SK-N-SH (cell line): ENCODE measurements around the gene CBLB. TPM values are rescaled to one million over a fixed set of nuclear protein-coding genes. Genes with fewer than 3 reads are reported as not detected.

Experiments
- CTCF ChIA-PET: fragments of 300-600, 350-600 bp; formaldehyde crosslinking; extraction: SDS; loops from one replicate; lab custom pipeline; 2021; lab: Yijun Ruan, JAX
- POLR2A ChIA-PET: fragments of 350-600 bp; sonication (Branson Sonifier 250); formaldehyde crosslinking; extraction: SDS; loops from one replicate; lab custom pipeline; 2020; ENCODE audit warnings: antibody characterized with exemption, inconsistent platforms; lab: Yijun Ruan, JAX
- DNase-seq: peaks from one replicate; pipeline ENCODE4 v3.0.0; 2012
- H2AFZ ChIP-seq: fragments of 200-600 bp; sonication (generic); 2 replicates; pipeline ENCODE4 v1.8.1; 2016; ENCODE audit warnings: antibody characterized with exemption, mild to moderate bottlenecking, low read depth
- H3F3A ChIP-seq: fragments of 200-600 bp; sonication (generic); replicated peaks from 2 replicates; pipeline ENCODE3; 2016; ENCODE audit warnings: antibody characterized with exemption, mild to moderate bottlenecking; ENCODE audit not compliant: insufficient read depth
- H3K27ac ChIP-seq, 2 experiments: fragments of 200-500 bp in 1 of 2; fragments of 200-600 bp in 1 of 2; sonication (Bioruptor generic) in 1 of 2; sonication (generic), shearing (Covaris generic) in 1 of 2; 2 replicates each; pipeline versions ENCODE4 v1.5.1 to v1.6.1; 2014 to 2016; ENCODE audit warnings: low read depth in 2 of 2, inconsistent platforms in 1 of 2, low read length in 1 of 2, mild to moderate bottlenecking in 1 of 2, mixed read lengths in 1 of 2
- H3K27me3 ChIP-seq: fragments of 200-600 bp; sonication (generic), shearing (Covaris generic); 2 replicates; pipeline ENCODE4 v1.6.1; 2016; ENCODE audit warnings: mixed run types; ENCODE audit not compliant: insufficient read depth
- H3K36me3 ChIP-seq, 2 experiments: fragments of 200-500 bp in 1 of 2; fragments of 200-600 bp in 1 of 2; sonication (Bioruptor generic) in 1 of 2; sonication (generic) in 1 of 2; replicated peaks in 1 of 2; 2 replicates each; pipeline versions ENCODE3 to v1.5.1; 2014 to 2016; ENCODE audit warnings: low read length in 1 of 2, mild to moderate bottlenecking in 1 of 2; ENCODE audit not compliant: insufficient read depth in 2 of 2, control insufficient read depth in 1 of 2
- H3K4me1 ChIP-seq, 2 experiments: fragments of 200-500 bp in 1 of 2; fragments of 200-600 bp in 1 of 2; sonication (Bioruptor generic) in 1 of 2; sonication (generic), shearing (Covaris generic) in 1 of 2; 2 replicates each; pipeline versions ENCODE4 v1.5.1 to v1.6.1; 2014 to 2016; ENCODE audit warnings: low read depth in 1 of 2, low read length in 1 of 2, mixed run types in 1 of 2; ENCODE audit not compliant: insufficient read depth in 2 of 2, control insufficient read depth in 1 of 2
- H3K4me2 ChIP-seq: fragments of 200-600 bp; sonication (generic), shearing (Covaris generic); 2 replicates; pipeline ENCODE4 v1.6.1; 2017; ENCODE audit warnings: mixed run types
- H3K4me3 ChIP-seq, 2 experiments: fragments of 200-500 bp in 1 of 2; fragments of 200-600 bp in 1 of 2; sonication (Bioruptor generic) in 1 of 2; sonication (generic), shearing (Covaris generic) in 1 of 2; 2 replicates each; pipeline versions ENCODE4 v1.5.1 to v1.8.1; 2014 to 2016; ENCODE audit warnings: low read depth in 2 of 2, inconsistent platforms in 1 of 2, low read length in 1 of 2, mild to moderate bottlenecking in 1 of 2, mixed read lengths in 1 of 2, moderate library complexity in 1 of 2
- H3K79me2 ChIP-seq: fragments of 200-600 bp; sonication (generic); 2 replicates; pipeline ENCODE4 v1.8.1; 2017; ENCODE audit warnings: mild to moderate bottlenecking; ENCODE audit not compliant: insufficient read depth
- H3K9ac ChIP-seq: fragments of 200-600 bp; sonication (generic); 2 replicates; pipeline ENCODE4 v1.6.1; 2017; ENCODE audit warnings: mixed run types
- H3K9me2 ChIP-seq: fragments of 200-600 bp; sonication (generic); 2 replicates; pipeline ENCODE4 v1.6.1; 2017; ENCODE audit warnings: mixed run types
- H3K9me3 ChIP-seq: fragments of 200-600 bp; sonication (generic); 2 replicates; pipeline ENCODE4 v1.6.1; 2017; ENCODE audit warnings: mixed run types, mild to moderate bottlenecking, moderate library complexity
- H4K20me1 ChIP-seq: fragments of 200-600 bp; sonication (generic); 2 replicates; pipeline ENCODE4 v1.6.1; 2017; ENCODE audit warnings: mild to moderate bottlenecking, mixed run types; ENCODE audit not compliant: insufficient read depth
- CHD2 ChIP-seq: fragments of 150-350 bp; IDR thresholded peaks from 2 replicates; pipeline ENCODE4 v1.6.1; 2018; ENCODE audit warnings: low read length; ENCODE audit not compliant: partially characterized antibody
- EP300 ChIP-seq, 2 experiments: IDR thresholded peaks; 2 replicates each; pipeline versions ENCODE4 v1.4.0 to v1.6.1; 2012; ENCODE audit warnings: borderline replicate concordance in 1 of 2, low read depth in 1 of 2, low read length in 1 of 2
- EZH2phosphoT487 ChIP-seq: fragments of 200-600 bp; sonication (generic); IDR thresholded peaks from 2 replicates; pipeline ENCODE4 v1.6.1; 2017; ENCODE audit warnings: low read depth, mixed run types, mild to moderate bottlenecking, antibody characterized with exemption, moderate library complexity, borderline replicate concordance
- FOSL2 ChIP-seq: IDR thresholded peaks from 2 replicates; pipeline ENCODE4 v1.4.0; 2012; ENCODE audit warnings: low read depth, mild to moderate bottlenecking, moderate library complexity, borderline replicate concordance
- FOXJ3 ChIP-seq: sonication (generic); formaldehyde crosslinking; IDR thresholded peaks from 2 replicates; pipeline ENCODE4 v1.5.1; 2020; ENCODE audit warnings: mild to moderate bottlenecking, missing genetic modification reagents
- FOXM1 ChIP-seq: IDR thresholded peaks from 2 replicates; pipeline ENCODE4 v1.4.0; 2012; ENCODE audit warnings: low read depth, mild to moderate bottlenecking
- JUND ChIP-seq: IDR thresholded peaks from 2 replicates; pipeline ENCODE4 v1.4.0; 2012
- NFIC ChIP-seq: IDR thresholded peaks from 2 replicates; pipeline ENCODE4 v1.4.0; 2012; ENCODE audit warnings: borderline replicate concordance
- NRF1 ChIP-seq: IDR thresholded peaks from 2 replicates; pipeline ENCODE4 v1.6.1; 2012; ENCODE audit warnings: low read depth, mild to moderate bottlenecking, low read length
- POLR2AphosphoS5 ChIP-seq: IDR thresholded peaks from 2 replicates; pipeline ENCODE4 v1.6.1; 2012; ENCODE audit warnings: low read depth, low read length
- RAD21 ChIP-seq: IDR thresholded peaks from 2 replicates; pipeline ENCODE4 v1.6.1; 2012; ENCODE audit warnings: mild to moderate bottlenecking, low read length
- RFX5 ChIP-seq: IDR thresholded peaks from 2 replicates; pipeline ENCODE4 v1.6.1; 2012; ENCODE audit warnings: mild to moderate bottlenecking, improper control_type of control experiment, low read length
- RXRA ChIP-seq: IDR thresholded peaks from 2 replicates; pipeline ENCODE4 v1.4.0; 2012; ENCODE audit warnings: low read depth, mild to moderate bottlenecking, borderline replicate concordance
- TCF12 ChIP-seq: IDR thresholded peaks from 2 replicates; pipeline ENCODE4 v1.4.0; 2012
- YY1 ChIP-seq: IDR thresholded peaks from 2 replicates; pipeline ENCODE4 v1.4.0; 2012; ENCODE audit warnings: low read depth, mild to moderate bottlenecking
- WGBS: methylation state at CpG from one replicate; pipeline ENCODE4 v1.1.6; 2017; ENCODE audit warnings: low lambda C conversion rate; 5-methylcytosine and 5-hydroxymethylcytosine counted together
- polyA plus RNA-seq, 3 experiments: library from polyadenylated mRNA; depleted of rRNA; stranded (reverse); fragments of >200 nt; gene quantifications; 2 replicates each; pipeline ENCODE4 v1.2.3, GENCODE V29; 2012
- TF ChIP-seq, protein P1 (sequence below): IDR thresholded peaks from 2 replicates; pipeline ENCODE4 v1.4.0; 2012; ENCODE audit warnings: low read depth, borderline replicate concordance

Gene CBLB
- polyA plus RNA-seq, 1 of the 3 experiments (the other 2 are of a cell fraction): 4.4 TPM

DNA sequence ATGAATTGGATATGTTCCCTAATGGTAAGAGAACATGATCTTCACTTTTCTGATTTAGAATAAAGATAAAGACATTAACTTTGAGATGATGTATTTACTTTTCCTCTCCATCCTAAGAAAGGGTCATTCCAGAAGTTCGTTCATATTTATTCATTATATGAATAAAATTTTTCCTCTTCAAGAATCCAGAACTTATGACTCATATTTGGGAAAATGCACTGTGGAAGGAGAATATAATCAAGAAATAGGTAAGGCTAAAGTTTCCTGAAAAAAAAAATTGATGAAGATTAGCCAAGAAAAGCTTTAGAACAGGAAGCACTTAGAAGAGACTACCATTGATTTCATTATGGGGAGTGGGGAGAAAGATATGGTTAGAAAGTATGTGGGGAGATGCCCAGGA lies 36.5 kb upstream of the CBLB start (continued):
- TF ChIP-seq YY1: no peak
- TF ChIP-seq NRF1: no peak
- TF ChIP-seq POLR2AphosphoS5: no peak
- TF ChIP-seq, protein P1, sequence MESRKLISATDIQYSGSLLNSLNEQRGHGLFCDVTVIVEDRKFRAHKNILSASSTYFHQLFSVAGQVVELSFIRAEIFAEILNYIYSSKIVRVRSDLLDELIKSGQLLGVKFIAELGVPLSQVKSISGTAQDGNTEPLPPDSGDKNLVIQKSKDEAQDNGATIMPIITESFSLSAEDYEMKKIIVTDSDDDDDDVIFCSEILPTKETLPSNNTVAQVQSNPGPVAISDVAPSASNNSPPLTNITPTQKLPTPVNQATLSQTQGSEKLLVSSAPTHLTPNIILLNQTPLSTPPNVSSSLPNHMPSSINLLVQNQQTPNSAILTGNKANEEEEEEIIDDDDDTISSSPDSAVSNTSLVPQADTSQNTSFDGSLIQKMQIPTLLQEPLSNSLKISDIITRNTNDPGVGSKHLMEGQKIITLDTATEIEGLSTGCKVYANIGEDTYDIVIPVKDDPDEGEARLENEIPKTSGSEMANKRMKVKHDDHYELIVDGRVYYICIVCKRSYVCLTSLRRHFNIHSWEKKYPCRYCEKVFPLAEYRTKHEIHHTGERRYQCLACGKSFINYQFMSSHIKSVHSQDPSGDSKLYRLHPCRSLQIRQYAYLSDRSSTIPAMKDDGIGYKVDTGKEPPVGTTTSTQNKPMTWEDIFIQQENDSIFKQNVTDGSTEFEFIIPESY: no peak
- no peak for TF ChIP-seq FOXM1
- no peak for TF ChIP-seq RFX5
- TF ChIP-seq FOSL2: peak; percentile 52; the same call in 1 of the 2 replicates
- TF ChIP-seq RAD21: no peak

- peaks cover 34% of the 10 kb centered on the region for H3F3A ChIP-seq
- ChIA-PET CTCF (no interaction called here), POLR2A (no interaction called here)
- H3K9me2 ChIP-seq: no peaks in the 10 kb centered on the region
- H2AFZ ChIP-seq: no peak overlapping the region
- no peaks in the 10 kb centered on the region for H3K9me3 ChIP-seq
- H3K4me3 ChIP-seq: no peak overlapping the region
- H3K27me3 ChIP-seq: no peaks in the 10 kb centered on the region
- peak overlapping the region; percentile 14; the same call in 1 of the 2 replicates for H3K4me2 ChIP-seq
- H3K79me2 ChIP-seq: no peaks in the 10 kb centered on the region
- DNase-seq: no peak
- no peak for TF ChIP-seq POLR2AphosphoS5
- TF ChIP-seq CHD2: no peak
- TF ChIP-seq TCF12: peak; percentile 46
- no peak; a peak in 1 of 4 replicates for TF ChIP-seq EP300 (IDR thresholded peaks at IDR 0.05; ENCODE audit: borderline replicate concordance in 1 of 2, low read depth in 1 of 2, low read length in 1 of 2)
- peak; percentile 76 for TF ChIP-seq NFIC
- no peak for TF ChIP-seq FOXJ3 (CRISPR knock-in tag)
- peak; percentile 23; the same call in 1 of the 2 replicates for TF ChIP-seq JUND
- H3K9ac ChIP-seq: no peak overlapping the region
- WGBS: 48% methylated on average over 5 of the region's 5 CpGs
- H4K20me1 ChIP-seq: no peaks in the 10 kb centered on the region
- no peaks in the 10 kb centered on the region for H3K36me3 ChIP-seq
- H3K27ac ChIP-seq: peak overlapping the region in 1 of 2 experiments; percentile 74; a peak in 3 of 4 replicates
- peaks cover 0 to 10% of the 10 kb centered on the region in 2 experiments; a peak in 1 of 4 replicates for H3K4me1 ChIP-seq
These were observed 36.0 kb upstream of the CBLB start for GRCh38 chr3:105904678-105905284.

DNA sequence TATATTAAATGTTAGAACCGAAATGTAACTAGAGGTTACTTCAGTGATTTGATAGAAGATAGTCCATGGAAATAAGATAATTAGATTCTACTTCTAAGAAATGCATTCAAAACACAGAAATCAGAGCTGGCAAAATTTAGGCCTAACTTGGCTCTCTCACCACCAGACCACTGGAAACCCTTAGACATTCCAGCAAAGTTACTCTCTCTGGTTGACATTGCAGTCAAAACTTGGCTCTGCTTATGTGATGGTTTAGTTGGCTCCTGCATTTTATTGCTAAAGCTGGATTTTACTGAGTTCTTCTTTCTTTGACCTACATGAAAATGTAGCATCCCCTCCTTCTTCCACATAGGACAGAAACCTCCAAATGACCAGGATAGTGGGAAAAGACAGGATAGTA lies 35.4 kb upstream of the CBLB start:
- no peaks in the 10 kb centered on the region for H3K9me2 ChIP-seq
- no peak for DNase-seq
- H3K9ac ChIP-seq: no peak overlapping the region
- TF ChIP-seq RXRA (no peak), NRF1 (no peak), EZH2phosphoT487 (no peak)
- WGBS: 91% methylated on average over 1 of the region's 1 CpG
- H4K20me1 ChIP-seq: no peaks in the 10 kb centered on the region
- H3K79me2 ChIP-seq: no peaks in the 10 kb centered on the region
- no peaks in the 10 kb centered on the region for H3K27me3 ChIP-seq
- no peaks in the 10 kb centered on the region for H3K36me3 ChIP-seq
- peaks cover 34% of the 10 kb centered on the region for H3F3A ChIP-seq
- POLR2A ChIA-PET: no interaction called here
- H3K9me3 ChIP-seq: no peaks in the 10 kb centered on the region
- CTCF ChIA-PET: no interaction called here
- H3K27ac ChIP-seq: peak overlapping the region in 1 of 2 experiments; percentile 74; a peak in 2 of 4 replicates
- H3K4me2 ChIP-seq: no peak overlapping the region
- peaks cover 0 to 10% of the 10 kb centered on the region in 2 experiments; a peak in 1 of 4 replicates for H3K4me1 ChIP-seq
- H3K4me3 ChIP-seq: no peak overlapping the region
- H2AFZ ChIP-seq: no peak overlapping the region
